Epithelial cell of umbilical artery (primary cell): ENCODE data around the gene ZNF354B. TPM values are rescaled to one million over a fixed set of nuclear protein-coding genes. Genes with fewer than 3 reads are reported as not detected.

Experiments
- total RNA-seq: library from RNA; depleted of rRNA; stranded (reverse); fragments of >200 nt; gene quantifications from 2 replicates; pipeline ENCODE4 v1.2.3, GENCODE V29; 2014

The ZNF354B gene
- total RNA-seq = 6.8 and 7.8 TPM in 2 replicates

GRCh38 chr5:178859625-178860521 lies at the start of gene ZNF354B:
ZNF354B (plus strand) TSS chr5:178859953; CDS start chr5:178861048, 1,095 bp downstream.

DNA sequence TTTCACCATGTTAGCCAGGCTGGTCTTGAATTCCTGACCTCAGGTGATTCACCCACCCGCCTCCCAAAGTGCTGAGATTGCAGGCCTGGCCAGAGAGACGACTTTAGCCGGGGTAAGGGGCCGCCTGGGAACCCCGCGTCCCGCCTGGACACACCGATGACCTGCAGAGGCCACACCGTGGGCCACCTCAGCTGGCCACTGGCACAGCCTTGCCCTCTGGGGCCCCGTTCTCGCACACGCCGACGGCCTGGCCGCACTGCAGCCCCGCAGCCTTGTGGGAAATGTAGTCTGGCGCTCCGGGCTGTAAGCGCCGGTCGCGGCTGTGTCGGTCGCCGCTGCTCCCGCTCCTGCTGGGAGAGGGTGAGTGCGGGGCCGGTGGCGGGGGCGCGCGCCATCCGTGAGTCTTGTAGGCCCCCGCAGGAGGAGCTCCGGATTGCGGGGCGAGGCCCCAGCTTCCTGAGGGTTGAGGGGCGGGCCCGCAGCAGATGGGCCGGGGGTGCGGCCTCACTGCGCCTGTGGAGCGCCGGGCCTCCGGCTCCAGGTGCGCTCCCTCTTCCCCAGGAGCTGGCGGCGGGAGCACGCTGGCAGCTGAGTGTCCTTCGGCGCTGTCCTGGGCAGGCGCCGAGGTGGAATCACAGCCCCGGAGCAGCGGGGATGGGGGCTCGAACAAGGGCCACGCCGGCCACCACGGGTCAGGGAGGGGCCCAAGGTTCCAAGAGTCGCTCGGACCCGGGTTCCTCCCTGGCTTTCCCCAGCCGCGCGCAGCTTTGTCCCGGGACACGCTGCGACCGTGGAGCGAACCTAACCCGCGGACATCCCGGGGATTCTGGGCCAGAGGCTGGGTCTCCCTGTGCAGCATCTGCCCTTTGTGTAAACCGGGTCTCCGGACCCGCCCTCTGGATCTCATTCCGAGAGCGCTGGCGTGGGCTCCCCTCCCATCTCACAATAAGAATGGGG lies 36.1 kb downstream of the ZNF354B start, which contains the start of gene ZFP2:
ZFP2 (plus strand) TSS at position 299 of the 957 bp plus-strand sequence. CDS start 35,401 bp downstream, outside the sequence.

Other genes with a start within 250 kb of the ZNF354B start
- 10.7 and 18.7 TPM in 2 replicates for gene CLK4, start 232.9 kb upstream of the ZNF354B start, total RNA-seq
- 6.4 and 7.5 TPM in 2 replicates for gene ZNF354A, start 129.3 kb upstream of the ZNF354B start, total RNA-seq
- gene ZFP2, start 36.0 kb downstream of the ZNF354B start, total RNA-seq = 0.65 and 1.1 TPM in 2 replicates
- 0.61 and 0.97 TPM in 2 replicates for gene ZNF454, start 81.2 kb downstream of the ZNF354B start, total RNA-seq
- gene GRM6, start 135.4 kb downstream of the ZNF354B start, total RNA-seq = not detected in 2 replicates
- 2.6 and 4.7 TPM in 2 replicates for gene ZNF879, start 163.9 kb downstream of the ZNF354B start, total RNA-seq
- gene ZNF354C, start 200.4 kb downstream of the ZNF354B start, total RNA-seq = 5.5 and 7.9 TPM in 2 replicates